GM12873 (cell line): Measurements from ENCODE around the gene PPP1R36.

Experiments used
- TF ChIP-seq, protein P1 (sequence below): IDR thresholded peaks from 2 replicates; pipeline ENCODE4 v1.5.1; 2012; ENCODE audit warnings: low read depth, mild to moderate bottlenecking, moderate library complexity, low read length, control low read depth; ENCODE audit not compliant: insufficient read depth; ENCODE audit errors: missing control alignments

Gene PPP1R36

DNA sequence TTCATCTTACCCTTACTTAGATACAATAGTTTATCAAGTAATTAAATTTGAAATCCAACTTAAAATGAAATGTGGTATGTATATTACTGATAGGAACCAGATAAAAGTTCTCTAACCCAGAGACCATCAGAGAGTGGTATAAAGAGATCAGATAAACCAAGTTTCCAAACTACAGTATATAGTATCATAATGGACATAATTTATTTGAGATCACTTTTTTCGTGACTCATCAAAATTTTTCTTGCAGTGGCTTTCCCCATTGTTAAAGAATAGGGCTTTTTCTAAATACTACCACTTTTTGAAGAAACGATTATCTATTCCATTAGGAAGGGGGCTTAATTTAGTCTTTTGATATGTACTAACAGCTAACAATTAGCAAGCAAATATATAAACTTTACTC is 24.4 kb upstream of the PPP1R36 start:
- TF ChIP-seq, protein P1, sequence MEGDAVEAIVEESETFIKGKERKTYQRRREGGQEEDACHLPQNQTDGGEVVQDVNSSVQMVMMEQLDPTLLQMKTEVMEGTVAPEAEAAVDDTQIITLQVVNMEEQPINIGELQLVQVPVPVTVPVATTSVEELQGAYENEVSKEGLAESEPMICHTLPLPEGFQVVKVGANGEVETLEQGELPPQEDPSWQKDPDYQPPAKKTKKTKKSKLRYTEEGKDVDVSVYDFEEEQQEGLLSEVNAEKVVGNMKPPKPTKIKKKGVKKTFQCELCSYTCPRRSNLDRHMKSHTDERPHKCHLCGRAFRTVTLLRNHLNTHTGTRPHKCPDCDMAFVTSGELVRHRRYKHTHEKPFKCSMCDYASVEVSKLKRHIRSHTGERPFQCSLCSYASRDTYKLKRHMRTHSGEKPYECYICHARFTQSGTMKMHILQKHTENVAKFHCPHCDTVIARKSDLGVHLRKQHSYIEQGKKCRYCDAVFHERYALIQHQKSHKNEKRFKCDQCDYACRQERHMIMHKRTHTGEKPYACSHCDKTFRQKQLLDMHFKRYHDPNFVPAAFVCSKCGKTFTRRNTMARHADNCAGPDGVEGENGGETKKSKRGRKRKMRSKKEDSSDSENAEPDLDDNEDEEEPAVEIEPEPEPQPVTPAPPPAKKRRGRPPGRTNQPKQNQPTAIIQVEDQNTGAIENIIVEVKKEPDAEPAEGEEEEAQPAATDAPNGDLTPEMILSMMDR = no peak

DNA sequence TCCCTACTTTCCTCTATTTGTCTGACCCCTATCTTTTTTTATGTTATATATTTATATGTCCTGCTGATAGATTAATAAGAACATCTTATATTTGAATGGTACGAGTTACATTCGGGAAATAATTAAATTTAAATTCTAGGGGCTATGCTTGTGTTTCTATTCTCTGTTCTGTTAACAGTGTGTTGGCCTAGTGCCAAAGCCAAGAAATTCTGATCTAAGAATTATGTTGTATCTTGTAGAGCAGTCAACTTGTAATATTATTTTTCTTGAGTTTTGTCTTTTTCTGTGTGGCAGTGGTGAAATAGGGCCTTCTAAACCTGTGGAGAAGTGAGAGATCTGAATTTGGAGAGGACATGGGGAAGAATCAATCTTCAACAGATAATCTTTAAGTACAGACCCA is 18.2 kb upstream of the PPP1R36 start:
- TF ChIP-seq, protein P1 = no peak

DNA sequence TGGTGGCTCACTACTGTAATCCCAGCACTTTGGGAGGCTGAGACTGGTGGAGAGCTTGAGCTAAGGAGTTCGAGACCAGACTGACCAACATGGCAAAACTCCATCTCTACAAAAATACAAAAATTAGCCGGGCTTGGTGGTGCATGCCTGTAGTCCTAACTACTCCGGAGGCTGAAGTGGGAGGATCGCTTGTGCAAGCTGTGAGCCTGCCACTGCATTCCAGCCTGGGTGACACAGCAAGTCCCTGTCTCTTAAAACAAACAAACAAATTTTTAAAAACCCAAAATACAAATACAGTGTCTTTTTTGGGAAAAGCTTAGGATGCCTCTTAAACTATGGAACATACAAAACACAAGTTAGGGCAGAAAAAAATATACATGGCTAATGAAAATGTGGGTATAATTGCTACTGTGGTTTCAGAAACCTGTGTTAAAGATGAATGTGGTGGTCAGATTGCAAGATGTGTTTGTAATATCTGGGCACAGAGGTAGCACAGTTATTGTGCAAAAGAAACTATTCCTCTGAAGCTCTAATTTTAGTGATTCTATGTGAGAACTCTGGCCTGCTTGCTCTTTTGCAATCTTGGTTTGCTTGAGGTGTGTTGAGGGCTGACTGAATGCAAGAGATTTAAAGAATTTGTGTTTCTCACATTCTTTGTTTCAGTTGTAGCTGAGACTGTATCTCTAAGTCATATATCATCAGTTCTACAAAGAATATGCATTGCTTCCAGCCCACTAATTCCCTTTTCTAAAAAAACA is 13.1 kb upstream of the PPP1R36 start:
- TF ChIP-seq, protein P1 = no peak

DNA sequence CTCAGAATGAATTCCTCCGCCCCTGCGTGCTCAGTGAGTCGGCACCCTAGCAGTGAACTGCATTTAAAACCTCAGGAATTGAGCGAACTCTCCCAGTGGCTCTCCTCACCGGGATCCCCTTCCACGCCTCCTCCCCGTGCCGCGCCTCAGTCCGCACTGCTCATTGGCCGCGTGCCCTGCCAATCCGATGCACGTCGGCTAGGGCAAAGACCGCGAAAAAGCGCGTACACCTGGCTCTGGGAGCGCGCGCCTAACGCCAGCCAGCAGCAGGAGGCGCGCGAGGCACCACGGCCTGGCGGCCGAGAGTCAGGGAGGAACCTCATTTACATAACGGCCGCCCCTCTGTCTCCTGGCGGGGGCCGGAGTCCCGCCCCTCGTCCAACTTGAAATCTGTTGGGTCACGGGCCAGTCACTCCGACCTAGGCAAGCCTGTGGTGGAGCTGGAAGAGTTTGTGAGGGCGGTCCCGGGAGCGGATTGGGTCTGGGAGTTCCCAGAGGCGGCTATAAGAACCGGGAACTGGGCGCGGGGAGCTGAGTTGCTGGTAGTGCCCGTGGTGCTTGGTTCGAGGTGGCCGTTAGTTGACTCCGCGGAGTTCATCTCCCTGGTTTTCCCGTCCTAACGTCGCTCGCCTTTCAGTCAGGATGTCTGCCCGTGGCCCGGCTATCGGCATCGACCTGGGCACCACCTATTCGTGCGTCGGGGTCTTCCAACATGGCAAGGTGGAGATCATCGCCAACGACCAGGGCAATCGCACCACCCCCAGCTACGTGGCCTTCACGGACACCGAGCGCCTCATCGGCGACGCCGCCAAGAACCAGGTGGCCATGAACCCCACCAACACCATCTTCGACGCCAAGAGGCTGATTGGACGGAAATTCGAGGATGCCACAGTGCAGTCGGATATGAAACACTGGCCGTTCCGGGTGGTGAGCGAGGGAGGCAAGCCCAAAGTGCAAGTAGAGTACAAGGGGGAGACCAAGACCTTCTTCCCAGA is 9.3 kb upstream of the PPP1R36 start, which contains the start of gene HSPA2:
Gene HSPA2, plus strand, starts transcription at position 534 of the 995 bp plus-strand sequence. Its CDS starts 109 bp downstream, at position 643.
- TF ChIP-seq, protein P1 = peak; percentile 72

DNA sequence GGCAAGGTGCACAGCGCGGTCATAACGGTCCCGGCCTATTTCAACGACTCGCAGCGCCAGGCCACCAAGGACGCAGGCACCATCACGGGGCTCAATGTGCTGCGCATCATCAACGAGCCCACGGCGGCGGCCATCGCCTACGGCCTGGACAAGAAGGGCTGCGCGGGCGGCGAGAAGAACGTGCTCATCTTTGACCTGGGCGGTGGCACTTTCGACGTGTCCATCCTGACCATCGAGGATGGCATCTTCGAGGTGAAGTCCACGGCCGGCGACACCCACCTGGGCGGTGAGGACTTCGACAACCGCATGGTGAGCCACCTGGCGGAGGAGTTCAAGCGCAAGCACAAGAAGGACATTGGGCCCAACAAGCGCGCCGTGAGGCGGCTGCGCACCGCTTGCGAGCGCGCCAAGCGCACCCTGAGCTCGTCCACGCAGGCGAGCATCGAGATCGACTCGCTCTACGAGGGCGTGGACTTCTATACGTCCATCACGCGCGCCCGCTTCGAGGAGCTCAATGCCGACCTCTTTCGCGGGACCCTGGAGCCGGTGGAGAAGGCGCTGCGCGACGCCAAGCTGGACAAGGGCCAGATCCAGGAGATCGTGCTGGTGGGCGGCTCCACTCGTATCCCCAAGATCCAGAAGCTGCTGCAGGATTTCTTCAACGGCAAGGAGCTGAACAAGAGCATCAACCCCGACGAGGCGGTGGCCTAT is 8.3 kb upstream of the PPP1R36 start:
- TF ChIP-seq, protein P1 = no peak

DNA sequence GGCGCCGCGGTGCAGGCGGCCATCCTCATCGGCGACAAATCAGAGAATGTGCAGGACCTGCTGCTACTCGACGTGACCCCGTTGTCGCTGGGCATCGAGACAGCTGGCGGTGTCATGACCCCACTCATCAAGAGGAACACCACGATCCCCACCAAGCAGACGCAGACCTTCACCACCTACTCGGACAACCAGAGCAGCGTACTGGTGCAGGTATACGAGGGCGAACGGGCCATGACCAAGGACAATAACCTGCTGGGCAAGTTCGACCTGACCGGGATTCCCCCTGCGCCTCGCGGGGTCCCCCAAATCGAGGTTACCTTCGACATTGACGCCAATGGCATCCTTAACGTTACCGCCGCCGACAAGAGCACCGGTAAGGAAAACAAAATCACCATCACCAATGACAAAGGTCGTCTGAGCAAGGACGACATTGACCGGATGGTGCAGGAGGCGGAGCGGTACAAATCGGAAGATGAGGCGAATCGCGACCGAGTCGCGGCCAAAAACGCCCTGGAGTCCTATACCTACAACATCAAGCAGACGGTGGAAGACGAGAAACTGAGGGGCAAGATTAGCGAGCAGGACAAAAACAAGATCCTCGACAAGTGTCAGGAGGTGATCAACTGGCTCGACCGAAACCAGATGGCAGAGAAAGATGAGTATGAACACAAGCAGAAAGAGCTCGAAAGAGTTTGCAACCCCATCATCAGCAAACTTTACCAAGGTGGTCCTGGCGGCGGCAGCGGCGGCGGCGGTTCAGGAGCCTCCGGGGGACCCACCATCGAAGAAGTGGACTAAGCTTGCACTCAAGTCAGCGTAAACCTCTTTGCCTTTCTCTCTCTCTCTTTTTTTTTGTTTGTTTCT is 7.6 kb upstream of the PPP1R36 start:
- TF ChIP-seq, protein P1 = no peak
